CD4-positive, alpha-beta T cell (primary cell): ENCODE measurements around the gene TRPM1. TPM values are rescaled to one million over a fixed set of nuclear protein-coding genes. Genes with fewer than 3 reads are reported as not detected.

Source experiments
- ATAC-seq: fragments of 200-7000 bp; cut with Tn5 transposase; one replicate; pipeline ENCODE4 v1.10.0; 2022; ENCODE audit warnings: mild to moderate bottlenecking; ENCODE audit not compliant: poor library complexity
- CTCF ChIA-PET: fragments of 350-600 bp; sonication (Branson Sonifier 250); formaldehyde crosslinking; loops from one replicate; lab custom pipeline; 2021; ENCODE audit warnings: antibody characterized with exemption, inconsistent platforms; lab: Charles Lee
- POLR2A ChIA-PET: fragments of 350-600 bp; sonication (Branson Sonifier 250); formaldehyde crosslinking; loops from one replicate; lab custom pipeline; 2021; ENCODE audit warnings: antibody characterized with exemption, inconsistent platforms; lab: Charles Lee
- DNase-seq, 14 experiments: peaks; one replicate each; pipeline ENCODE4 v3.0.0-alpha.2; 2013 to 2020; ENCODE audit warnings: mixed read lengths in 2 of 14
- H3K27ac ChIP-seq, 2 donors: one replicate each; pipeline versions ENCODE4 v1.5.1 to v1.7.0; 2013; ENCODE audit warnings: low read length in 2 of 2, low read depth in 1 of 2, mild to moderate bottlenecking in 1 of 2
- H3K27me3 ChIP-seq, 2 experiments: 1 replicate in 1 of 2; 2 replicates in 1 of 2; pipeline versions ENCODE4 v1.6.1 to v1.7.0; 2013; ENCODE audit warnings: low read length in 2 of 2, control low read depth in 1 of 2, mild to moderate bottlenecking in 1 of 2, moderate library complexity in 1 of 2; ENCODE audit not compliant: insufficient read depth in 2 of 2, control insufficient read depth in 1 of 2
- H3K36me3 ChIP-seq: one replicate; pipeline ENCODE4 v1.6.1; 2013; ENCODE audit warnings: low read length, control low read depth; ENCODE audit not compliant: insufficient read depth
- H3K4me1 ChIP-seq: one replicate; pipeline ENCODE4 v1.6.1; 2013; ENCODE audit warnings: low read length, control low read depth; ENCODE audit not compliant: insufficient read depth
- H3K4me3 ChIP-seq: one replicate; pipeline ENCODE4 v1.5.1; 2013; ENCODE audit warnings: mild to moderate bottlenecking, low read length, moderate library complexity
- H3K9me3 ChIP-seq, 2 experiments: 1 replicate in 1 of 2; 2 replicates in 1 of 2; pipeline versions ENCODE4 v1.6.1 to v1.7.0; 2013; ENCODE audit warnings: low read length in 2 of 2, mild to moderate bottlenecking in 2 of 2, control low read depth in 1 of 2, moderate library complexity in 1 of 2; ENCODE audit not compliant: control insufficient read depth in 1 of 2, insufficient read depth in 1 of 2
- H3K27ac Mint-ChIP-seq: one replicate; pipeline ENCODE4 v1.8.0; 2020; ENCODE audit warnings: mixed read lengths
- H3K27me3 Mint-ChIP-seq: one replicate; pipeline ENCODE4 v1.8.0; 2021; ENCODE audit warnings: mixed read lengths
- H3K36me3 Mint-ChIP-seq: one replicate; pipeline ENCODE4 v1.8.0; 2021; ENCODE audit warnings: low read depth, mixed read lengths
- H3K4me1 Mint-ChIP-seq: one replicate; pipeline ENCODE4 v1.8.0; 2021; ENCODE audit warnings: low read depth, mixed read lengths
- H3K4me3 Mint-ChIP-seq: one replicate; pipeline ENCODE4 v1.8.0; 2020; ENCODE audit warnings: mild to moderate bottlenecking, mixed read lengths
- H3K9me3 Mint-ChIP-seq: one replicate; pipeline ENCODE4 v1.8.0; 2020; ENCODE audit warnings: mixed read lengths
- intact Hi-C, 2 experiments: fragments of 100-400 bp; cut with DNase I in 1 of 2; cut with micrococcal nuclease in 1 of 2; formaldehyde crosslinking; loops; one replicate each; pipeline versions ENCODE4 v1.15.1 to v1.9.0; 2023 to 2025; cut with DNase I, micrococcal nuclease
- total RNA-seq, 174 experiments: library from RNA in 2 of 174; stranded (reverse) in 2 of 174; gene quantifications; one replicate each; pipeline ENCODE4 v1.2.3 and lab custom pipeline; 2021 to 2026
- TF ChIP-seq, protein P1 (sequence below): fragments of 200-600 bp; IDR thresholded peaks from one replicate; pipeline ENCODE4 v1.8.0; 2022; ENCODE audit warnings: antibody characterized with exemption, mild to moderate bottlenecking

The TRPM1 gene
- total RNA-seq, 2 experiments from 2014 or later: not detected

DNA sequence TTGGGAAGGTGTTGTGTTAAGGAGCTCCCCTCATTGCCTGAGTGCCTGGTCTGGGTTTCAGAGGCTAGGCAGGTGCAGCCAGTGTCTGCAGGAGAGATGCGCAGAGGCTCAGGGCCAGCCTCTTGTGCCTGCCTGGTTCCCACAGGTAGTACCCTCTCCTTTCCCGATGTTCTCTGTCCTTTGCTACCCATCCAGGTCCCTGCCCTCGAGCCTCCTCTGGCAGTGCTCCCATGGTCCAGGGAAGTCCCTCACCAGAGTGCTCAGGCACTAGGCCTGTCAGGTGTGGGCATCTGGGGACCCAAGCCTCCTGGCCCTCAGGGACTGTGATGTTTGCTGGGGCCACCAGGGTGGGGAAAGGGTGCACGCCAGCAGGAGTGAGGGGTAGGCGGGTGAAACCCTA lies 5.0 kb downstream of the TRPM1 start:
- ChIA-PET CTCF (no interaction called here), POLR2A (no interaction called here)
- Mint-ChIP-seq H3K27ac (no peak overlapping the region), H3K4me1 (no peaks in the 10 kb centered on the region), H3K4me3 (no peak overlapping the region), H3K36me3 (no peaks in the 10 kb centered on the region), H3K27me3 (no peaks in the 10 kb centered on the region), H3K9me3 (no peaks in the 10 kb centered on the region)
- TF ChIP-seq, protein P1, sequence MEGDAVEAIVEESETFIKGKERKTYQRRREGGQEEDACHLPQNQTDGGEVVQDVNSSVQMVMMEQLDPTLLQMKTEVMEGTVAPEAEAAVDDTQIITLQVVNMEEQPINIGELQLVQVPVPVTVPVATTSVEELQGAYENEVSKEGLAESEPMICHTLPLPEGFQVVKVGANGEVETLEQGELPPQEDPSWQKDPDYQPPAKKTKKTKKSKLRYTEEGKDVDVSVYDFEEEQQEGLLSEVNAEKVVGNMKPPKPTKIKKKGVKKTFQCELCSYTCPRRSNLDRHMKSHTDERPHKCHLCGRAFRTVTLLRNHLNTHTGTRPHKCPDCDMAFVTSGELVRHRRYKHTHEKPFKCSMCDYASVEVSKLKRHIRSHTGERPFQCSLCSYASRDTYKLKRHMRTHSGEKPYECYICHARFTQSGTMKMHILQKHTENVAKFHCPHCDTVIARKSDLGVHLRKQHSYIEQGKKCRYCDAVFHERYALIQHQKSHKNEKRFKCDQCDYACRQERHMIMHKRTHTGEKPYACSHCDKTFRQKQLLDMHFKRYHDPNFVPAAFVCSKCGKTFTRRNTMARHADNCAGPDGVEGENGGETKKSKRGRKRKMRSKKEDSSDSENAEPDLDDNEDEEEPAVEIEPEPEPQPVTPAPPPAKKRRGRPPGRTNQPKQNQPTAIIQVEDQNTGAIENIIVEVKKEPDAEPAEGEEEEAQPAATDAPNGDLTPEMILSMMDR: no peak
- H3K36me3 ChIP-seq: no peaks in the 10 kb centered on the region
- H3K9me3 ChIP-seq: peaks cover 0 to 4% of the 10 kb centered on the region in 2 experiments
- intact Hi-C loops: loop anchor here in 1 of 2 experiments (5.0 kb wide), 1 partner anchor 51 kb away; no protein-coding TSS in a partner anchor
- ATAC-seq: no peak
- DNase-seq: no peak
- no peak overlapping the region for H3K4me3 ChIP-seq
- no peaks in the 10 kb centered on the region for H3K4me1 ChIP-seq
- H3K27me3 ChIP-seq: no peaks in the 10 kb centered on the region
- no peak overlapping the region for H3K27ac ChIP-seq

DNA sequence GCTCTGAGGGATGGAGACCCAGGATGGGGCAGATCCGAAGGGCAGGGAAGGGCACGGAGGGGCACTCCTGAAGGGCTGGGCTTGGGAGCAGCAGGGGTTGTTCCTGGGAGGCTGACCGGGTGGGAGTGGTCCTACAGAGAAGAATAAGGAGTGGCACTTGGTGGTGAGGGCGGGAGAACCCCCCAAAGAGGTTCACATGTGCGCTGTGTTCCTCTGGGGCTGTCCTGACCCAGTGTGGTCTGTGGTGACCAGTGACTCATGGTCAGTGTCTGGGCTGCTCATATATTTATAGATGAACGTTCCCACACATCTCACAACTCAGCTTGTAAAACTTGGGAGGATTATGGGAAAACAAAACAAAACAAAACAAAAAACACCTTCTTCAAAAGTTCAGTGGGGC lies 10.0 kb downstream of the TRPM1 start:
- no peaks in the 10 kb centered on the region for H3K4me1 Mint-ChIP-seq
- intact Hi-C loops: no loop called here
- Histone ChIP-seq H3K9me3 (peaks cover 0 to under 1% of the 10 kb centered on the region in 2 experiments), H3K27ac (no peak overlapping the region), H3K27me3 (no peaks in the 10 kb centered on the region), H3K4me3 (no peak overlapping the region), H3K4me1 (no peaks in the 10 kb centered on the region), H3K36me3 (no peaks in the 10 kb centered on the region)
- H3K27ac Mint-ChIP-seq: no peak overlapping the region
- DNase-seq (no peak), ATAC-seq (no peak)
- no peaks in the 10 kb centered on the region for H3K36me3 Mint-ChIP-seq
- TF ChIP-seq, protein P1: no peak
- no peaks in the 10 kb centered on the region for H3K9me3 Mint-ChIP-seq
- POLR2A ChIA-PET: no interaction called here
- H3K4me3 Mint-ChIP-seq: no peak overlapping the region
- CTCF ChIA-PET: no interaction called here
- no peaks in the 10 kb centered on the region for H3K27me3 Mint-ChIP-seq

DNA sequence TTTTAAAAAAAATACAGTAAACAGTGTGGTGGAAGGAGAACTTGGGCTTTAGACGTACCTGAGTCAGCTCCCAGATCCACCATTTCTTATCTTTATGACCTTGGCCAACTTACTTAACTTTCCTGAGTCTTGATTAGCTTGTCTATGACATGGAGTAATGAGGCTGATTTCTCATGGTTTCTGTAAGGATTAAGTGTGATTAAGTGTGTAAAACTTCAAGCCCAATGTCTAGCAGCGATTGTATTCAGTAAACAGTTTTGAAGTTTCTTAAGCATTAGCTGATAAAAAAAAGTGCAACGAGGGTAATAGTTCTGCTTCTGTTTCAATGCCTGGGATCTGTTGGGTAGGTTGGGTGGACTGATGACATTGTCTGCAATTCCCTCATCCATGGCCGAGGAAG lies 10.8 kb downstream of the TRPM1 start:
- Mint-ChIP-seq H3K27me3 (no peaks in the 10 kb centered on the region), H3K9me3 (no peaks in the 10 kb centered on the region), H3K4me3 (no peak overlapping the region), H3K36me3 (no peaks in the 10 kb centered on the region), H3K4me1 (no peaks in the 10 kb centered on the region), H3K27ac (no peak overlapping the region)
- DNase-seq (no peak), ATAC-seq (no peak)
- TF ChIP-seq, protein P1: no peak
- Histone ChIP-seq H3K9me3 (no peaks in the 10 kb centered on the region), H3K4me3 (no peak overlapping the region), H3K36me3 (no peaks in the 10 kb centered on the region), H3K4me1 (no peaks in the 10 kb centered on the region), H3K27ac (no peak overlapping the region), H3K27me3 (no peaks in the 10 kb centered on the region)
- POLR2A ChIA-PET: interaction anchor here (0.8 kb wide), 1 partner anchor 36 kb away, joined by 4 read pairs; no protein-coding TSS in a partner anchor
- intact Hi-C loops: no loop called here
- CTCF ChIA-PET: no interaction called here
